ENCODE data around the gene CDK19. TPM values are rescaled to one million over a fixed set of nuclear protein-coding genes. Genes with fewer than 3 reads are reported as not detected.
"Not testable (repeated sequence)": the region's sequence is repeated elsewhere in the genome, so short reads cannot be mapped to it uniquely, and the experiment has no call there.

CDK19 gene
- total RNA-seq, 1 experiment from 2014 or later: 9.2 TPM

- in situ Hi-C loops (cut with HindIII; ENCODE audit: low pct_unique_long_range_greater_than_20kb, low sequenced_read_pairs): loop anchor here (10.0 kb wide), 1 partner anchor 58 kb away; the partner anchor contains the start of gene AMD1
- no peak for DNase-seq (ENCODE audit: low read depth, low spot score)
Measured at GRCh38 chr6:110816677-110817076, 1.4 kb upstream of the CDK19 start.

GRCh38 chr6:110815015-110815410 is 256 bp downstream of the CDK19 start:
- in situ Hi-C loops (cut with HindIII; ENCODE audit: low pct_unique_long_range_greater_than_20kb, low sequenced_read_pairs): loop anchor here (10.0 kb wide), 1 partner anchor 60 kb away; the partner anchor contains the start of gene AMD1
- no peak for DNase-seq (ENCODE audit: low read depth, low spot score)

- DNase-seq (ENCODE audit: low read depth, low spot score): peak; percentile 43
- in situ Hi-C loops (cut with HindIII; ENCODE audit: low pct_unique_long_range_greater_than_20kb, low sequenced_read_pairs): loop anchor here (10.0 kb wide), 1 partner anchor 60 kb away; the partner anchor contains the start of gene AMD1
Measured at GRCh38 chr6:110814102-110815014, 911 bp downstream of the CDK19 start.

GRCh38 chr6:110813338-110814101 is 1.7 kb downstream of the CDK19 start:
- no peak for DNase-seq (ENCODE audit: low read depth, low spot score)
- in situ Hi-C loops (cut with HindIII; ENCODE audit: low pct_unique_long_range_greater_than_20kb, low sequenced_read_pairs): loop anchor here (10.0 kb wide), 1 partner anchor 61 kb away; the partner anchor contains the start of gene AMD1

- in situ Hi-C loops (cut with HindIII; ENCODE audit: low pct_unique_long_range_greater_than_20kb, low sequenced_read_pairs): loop anchor here (10.0 kb wide), 1 partner anchor 62 kb away; the partner anchor contains the start of gene AMD1
- no peak for DNase-seq (ENCODE audit: low read depth, low spot score)
Measured at GRCh38 chr6:110812719-110813118, 2.5 kb downstream of the CDK19 start.

GRCh38 chr6:110810896-110811586 is 4.2 kb downstream of the CDK19 start:
- no peak for DNase-seq (ENCODE audit: low read depth, low spot score)
- in situ Hi-C loops (cut with HindIII; ENCODE audit: low pct_unique_long_range_greater_than_20kb, low sequenced_read_pairs): loop anchor here (10.0 kb wide), 1 partner anchor 64 kb away; the partner anchor contains the start of gene AMD1

GRCh38 chr6:110809792-110810191 is 5.5 kb downstream of the CDK19 start:
- in situ Hi-C loops (cut with HindIII; ENCODE audit: low pct_unique_long_range_greater_than_20kb, low sequenced_read_pairs): loop anchor here (10.0 kb wide), 1 partner anchor 65 kb away; the partner anchor contains the start of gene AMD1
- DNase-seq (ENCODE audit: low read depth, low spot score): no peak

GRCh38 chr6:110802175-110802574 is 13.1 kb downstream of the CDK19 start:
- DNase-seq (ENCODE audit: low read depth, low spot score); in situ Hi-C loops (cut with HindIII; ENCODE audit: low pct_unique_long_range_greater_than_20kb, low sequenced_read_pairs): not testable (repeated sequence)

- no peak for DNase-seq (ENCODE audit: low read depth, low spot score)
- in situ Hi-C loops (cut with HindIII; ENCODE audit: low pct_unique_long_range_greater_than_20kb, low sequenced_read_pairs): no loop called here
Measured at GRCh38 chr6:110800839-110801196, 14.5 kb downstream of the CDK19 start.

GRCh38 chr6:110800196-110800838 is 15.0 kb downstream of the CDK19 start:
- in situ Hi-C loops (cut with HindIII; ENCODE audit: low pct_unique_long_range_greater_than_20kb, low sequenced_read_pairs): no loop called here
- no peak for DNase-seq (ENCODE audit: low read depth, low spot score)

- in situ Hi-C loops (cut with HindIII; ENCODE audit: low pct_unique_long_range_greater_than_20kb, low sequenced_read_pairs): no loop called here
- no peak for DNase-seq (ENCODE audit: low read depth, low spot score)
Measured at GRCh38 chr6:110799655-110800054, 15.6 kb downstream of the CDK19 start.

- in situ Hi-C loops (cut with HindIII; ENCODE audit: low pct_unique_long_range_greater_than_20kb, low sequenced_read_pairs): no loop called here
- DNase-seq (ENCODE audit: low read depth, low spot score): no peak
Measured at GRCh38 chr6:110799189-110799588, 16.1 kb downstream of the CDK19 start.

GRCh38 chr6:110795271-110795670 is 20.0 kb downstream of the CDK19 start:
- DNase-seq (ENCODE audit: low read depth, low spot score): no peak
- in situ Hi-C loops (cut with HindIII; ENCODE audit: low pct_unique_long_range_greater_than_20kb, low sequenced_read_pairs): no loop called here

GRCh38 chr6:110786696-110787095 is 28.6 kb downstream of the CDK19 start:
- no peak for DNase-seq (ENCODE audit: low read depth, low spot score)
- in situ Hi-C loops (cut with HindIII; ENCODE audit: low pct_unique_long_range_greater_than_20kb, low sequenced_read_pairs): no loop called here

GRCh38 chr6:110786271-110786670 is 29.0 kb downstream of the CDK19 start:
- DNase-seq (ENCODE audit: low read depth, low spot score): no peak
- in situ Hi-C loops (cut with HindIII; ENCODE audit: low pct_unique_long_range_greater_than_20kb, low sequenced_read_pairs): no loop called here

GRCh38 chr6:110784610-110784979 is 30.7 kb downstream of the CDK19 start:
- no peak for DNase-seq (ENCODE audit: low read depth, low spot score)
- in situ Hi-C loops (cut with HindIII; ENCODE audit: low pct_unique_long_range_greater_than_20kb, low sequenced_read_pairs): no loop called here

GRCh38 chr6:110781522-110782214 is 33.6 kb downstream of the CDK19 start:
- DNase-seq (ENCODE audit: low read depth, low spot score): no peak
- in situ Hi-C loops (cut with HindIII; ENCODE audit: low pct_unique_long_range_greater_than_20kb, low sequenced_read_pairs): no loop called here

All from SK-MEL-5 (cell line).